ENCODE results near the gene HIBADH.
"Not testable (repeated sequence)": the region's sequence is repeated elsewhere in the genome, so short reads cannot be mapped to it uniquely, and the experiment has no call there.

Gene HIBADH

DNA sequence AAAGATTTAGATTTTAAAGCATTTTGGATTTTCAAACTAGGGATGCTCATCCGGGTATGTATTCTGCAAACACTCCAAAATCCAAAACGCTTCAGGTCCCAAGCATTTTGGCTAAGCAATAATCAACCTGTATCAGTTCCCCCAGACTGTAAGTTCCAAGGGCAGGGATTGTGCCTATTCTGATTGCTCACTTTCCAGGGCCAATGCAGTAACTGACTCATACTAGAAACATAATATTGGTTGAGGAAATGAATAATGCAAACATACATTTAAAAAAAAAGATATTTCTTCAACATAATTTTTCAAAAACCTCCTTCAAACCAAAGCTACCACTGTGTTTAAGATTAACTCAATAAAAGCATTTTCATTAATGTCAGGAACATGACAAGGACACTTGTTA is 69.5 kb downstream of the HIBADH start:
- DNase-seq = no peak

DNA sequence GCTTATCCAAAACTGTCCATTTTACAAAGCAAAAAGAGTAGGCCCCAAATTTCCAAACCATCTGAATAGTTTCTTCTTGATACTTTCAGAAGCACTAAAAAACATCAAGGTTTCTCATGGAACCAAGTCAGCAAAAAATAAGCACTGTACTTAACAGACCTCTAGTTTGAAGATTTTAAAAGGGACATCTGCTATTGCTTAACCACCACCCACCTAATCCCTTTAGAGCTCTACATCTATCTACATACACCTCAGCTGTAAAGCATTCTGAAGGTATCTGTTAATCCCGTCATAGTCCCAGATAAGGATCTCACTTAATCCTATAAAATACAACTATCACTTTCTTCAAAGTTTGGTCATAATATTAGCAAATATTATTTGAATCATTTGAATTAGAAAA is 72.3 kb downstream of the HIBADH start:
- no peak for DNase-seq

DNA sequence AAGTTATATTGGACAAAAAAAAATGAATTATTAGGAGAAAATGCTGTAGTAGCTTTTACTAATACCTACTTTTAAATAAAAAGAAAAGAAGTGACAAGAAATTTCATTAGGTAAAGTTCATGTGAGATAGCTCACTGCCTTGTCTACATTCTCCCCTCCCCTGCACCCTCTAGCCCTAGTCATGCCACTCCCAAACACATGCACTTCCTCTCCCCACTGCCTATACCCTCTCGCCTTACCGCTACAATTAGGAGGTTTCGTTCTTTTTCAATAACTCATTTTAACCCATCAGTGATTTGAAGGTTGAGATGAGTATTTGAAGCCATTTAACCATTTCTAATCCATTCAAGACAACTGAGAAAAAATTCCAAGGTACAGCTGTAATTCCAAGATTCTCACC is 75.3 kb downstream of the HIBADH start:
- no peak for DNase-seq

DNA sequence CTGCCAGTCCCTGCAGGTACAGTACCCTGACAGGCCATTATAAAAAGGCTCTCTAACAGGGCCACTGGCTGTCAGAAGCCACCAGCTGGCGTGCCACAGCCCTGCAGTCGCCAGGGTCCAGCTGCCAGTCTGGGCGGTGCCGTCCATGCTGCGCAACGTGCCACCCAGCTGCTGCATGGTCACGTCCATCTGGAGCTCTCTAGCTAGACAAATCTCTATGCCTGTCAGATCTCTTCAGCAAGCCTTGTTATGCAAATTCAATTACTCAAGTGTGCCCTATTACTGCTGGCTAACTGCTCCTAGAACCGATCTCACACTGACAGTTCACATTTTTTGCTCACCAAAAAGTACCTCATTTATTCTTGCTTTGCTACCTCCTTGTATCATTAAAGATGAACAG is 75.9 kb downstream of the HIBADH start:
- no peak for DNase-seq

DNA sequence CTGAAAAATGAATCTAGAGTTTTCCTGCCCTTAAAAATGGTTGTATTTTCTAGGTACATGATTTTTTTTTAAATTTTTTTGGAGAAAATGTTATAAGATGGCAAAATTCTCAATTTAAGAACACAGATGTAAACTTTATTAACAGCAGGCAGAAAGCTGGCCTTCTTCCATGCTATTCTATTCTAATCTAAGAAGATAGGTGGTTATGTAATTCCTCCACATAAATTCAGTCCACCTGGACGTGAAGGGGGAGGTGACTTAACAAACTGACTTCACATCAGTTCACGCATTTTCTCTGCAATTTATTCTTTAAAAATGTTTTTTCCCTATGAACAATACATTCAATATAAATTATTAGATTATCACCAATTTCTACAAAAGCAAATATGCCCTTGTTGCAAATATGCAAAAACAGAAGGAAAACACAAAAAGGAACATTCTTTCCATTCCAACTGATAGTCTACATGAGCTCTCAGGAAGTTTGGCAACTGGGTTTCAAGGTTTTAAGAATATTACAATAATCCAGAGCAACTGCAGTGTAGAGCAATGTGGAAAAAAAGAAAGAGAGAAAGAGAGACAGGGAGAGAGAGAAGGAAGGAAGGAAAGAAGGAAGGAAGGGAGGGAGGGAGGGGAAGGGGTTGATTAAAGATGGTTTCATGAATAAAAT is 76.8 kb downstream of the HIBADH start:
- no peak for DNase-seq

DNA sequence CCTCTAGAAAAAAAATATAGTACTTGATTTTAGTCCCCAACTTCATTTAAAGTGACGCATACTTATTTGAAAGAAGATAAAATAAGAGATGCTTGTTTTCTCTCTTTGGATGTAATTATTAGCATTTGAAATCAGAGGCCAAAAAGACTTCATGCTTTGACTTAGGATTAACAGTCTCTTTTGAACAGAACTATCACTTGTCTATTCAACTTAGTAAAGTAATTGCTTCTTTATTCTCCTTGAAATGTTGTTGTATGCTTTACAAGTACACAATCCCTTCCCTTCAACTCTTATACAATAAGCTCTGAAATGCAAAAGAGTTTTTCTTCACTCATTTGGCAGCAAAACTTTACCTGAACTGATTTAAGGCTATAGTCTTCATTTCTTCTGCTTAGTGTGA is 80.8 kb downstream of the HIBADH start:
- no peak for DNase-seq

DNA sequence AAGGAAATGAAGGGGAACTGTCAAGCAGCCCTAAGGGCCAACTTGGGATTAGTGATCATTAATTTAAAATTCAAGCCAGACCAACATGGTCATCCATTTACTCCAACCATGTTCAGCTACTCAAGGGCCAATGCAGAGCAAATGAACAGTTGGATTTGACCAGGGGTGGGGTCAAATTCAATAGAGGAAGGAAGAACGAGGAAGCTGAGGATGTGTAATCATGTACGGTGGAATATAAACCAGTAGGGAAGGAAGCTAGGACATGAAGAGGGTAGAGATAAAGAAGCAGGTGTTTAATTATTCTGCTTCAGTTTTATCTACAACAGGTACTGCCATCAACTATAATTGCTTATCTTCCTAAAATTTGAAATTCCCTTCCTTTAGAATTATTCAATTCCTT is 81.6 kb downstream of the HIBADH start:
- DNase-seq = no peak

DNA sequence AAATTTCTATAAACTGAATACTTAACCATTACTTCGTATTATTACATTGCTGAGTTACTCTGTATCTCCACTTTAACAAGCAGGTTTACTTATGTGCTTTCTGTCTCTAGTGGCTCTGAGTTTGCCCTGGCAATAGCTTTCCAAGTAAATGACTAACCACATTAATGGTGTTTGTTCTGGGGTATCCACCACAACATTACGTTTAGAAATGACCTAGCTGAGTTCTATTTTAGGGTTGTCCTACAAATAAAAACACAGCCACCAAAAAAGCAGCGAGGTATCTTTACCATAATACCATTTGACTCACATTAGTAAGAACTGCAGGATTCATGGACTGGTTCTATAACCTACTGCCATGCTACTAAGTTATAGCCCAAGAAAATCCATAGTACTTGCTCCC is 83.1 kb downstream of the HIBADH start:
- DNase-seq = no peak

DNA sequence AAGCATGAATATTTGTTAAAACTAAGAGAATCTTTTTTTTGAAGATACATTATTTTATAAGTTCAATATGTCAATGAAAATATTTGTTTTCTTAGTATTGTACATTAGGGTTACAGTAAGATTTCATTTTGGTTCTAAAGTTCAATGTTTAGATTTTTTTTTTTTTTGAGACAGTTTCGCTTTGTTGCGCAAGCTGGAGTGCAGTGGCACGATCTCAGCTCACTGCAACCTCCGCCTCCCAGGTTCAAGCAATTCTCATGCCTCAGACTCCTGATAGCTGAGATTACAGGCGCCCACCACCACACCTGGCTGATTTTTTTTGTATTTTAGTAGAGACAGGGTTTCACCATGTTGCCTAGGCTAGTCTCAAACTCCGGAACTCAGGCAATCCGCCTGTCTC is 84.5 kb downstream of the HIBADH start:
- DNase-seq = not testable (repeated sequence)

DNA sequence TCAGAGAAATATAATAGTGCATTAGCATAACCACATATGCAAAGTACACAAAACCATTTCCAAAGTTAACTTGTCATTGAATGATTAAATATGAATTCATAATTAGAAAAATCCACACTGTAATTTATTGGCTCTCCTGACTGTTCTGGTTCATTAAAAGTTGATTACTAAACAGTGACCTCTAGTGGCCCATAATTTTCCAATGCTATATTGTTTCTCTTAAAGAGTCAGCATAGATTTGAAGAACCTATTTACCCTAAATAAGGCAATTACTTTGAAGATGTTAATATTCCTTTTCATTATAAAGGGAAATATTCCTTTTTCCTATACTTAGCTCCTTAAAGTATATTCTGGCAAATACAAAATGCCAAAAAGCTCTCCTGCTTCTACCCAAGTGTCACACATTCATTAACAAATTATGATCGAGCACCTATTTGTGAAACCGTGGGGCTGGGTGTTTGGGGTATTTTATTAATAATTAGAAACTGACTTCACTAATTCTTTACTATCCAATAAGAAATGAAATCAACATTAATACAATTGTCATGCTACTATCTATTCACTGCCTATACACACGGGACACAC is 86.2 kb downstream of the HIBADH start:
- DNase-seq = no peak

DNA sequence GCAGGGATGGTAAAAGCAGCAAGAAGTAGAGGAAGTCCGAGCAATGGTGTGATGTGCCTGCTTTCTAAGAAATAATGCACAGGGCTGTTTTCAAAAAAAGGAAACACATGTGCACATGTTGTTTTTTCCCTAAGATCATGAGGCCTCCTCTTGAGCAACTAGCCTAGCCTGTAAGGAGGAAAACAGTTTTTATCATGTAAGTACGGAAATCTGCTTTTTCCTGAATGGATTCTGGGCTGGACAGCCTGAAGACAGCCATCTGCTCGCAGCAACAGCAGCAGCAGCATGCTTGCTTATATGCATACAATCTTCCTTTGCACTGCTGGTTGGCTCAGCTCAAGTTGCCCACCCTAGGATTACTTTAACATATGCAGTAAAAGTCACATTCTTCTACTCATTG is 87.1 kb downstream of the HIBADH start:
- no peak for DNase-seq

DNA sequence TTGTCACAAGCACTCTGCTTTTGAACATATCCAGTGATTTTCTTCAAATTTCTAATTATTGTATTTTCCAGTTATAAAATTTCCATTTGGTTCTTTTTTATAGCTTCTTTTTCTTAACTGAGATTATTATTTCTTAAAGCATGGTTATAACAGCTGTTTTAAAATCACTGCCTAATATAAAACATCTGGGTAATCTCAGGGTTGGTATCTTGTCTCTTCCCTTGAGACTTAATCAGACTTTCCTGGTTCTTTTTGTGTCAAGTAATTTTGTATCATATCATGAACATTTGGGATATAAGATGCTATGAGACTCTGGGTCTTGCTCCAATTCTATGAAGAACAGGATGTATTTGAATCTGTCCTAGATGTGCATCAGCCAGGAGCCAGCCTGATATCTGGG is 93.6 kb downstream of the HIBADH start:
- no peak for DNase-seq

DNA sequence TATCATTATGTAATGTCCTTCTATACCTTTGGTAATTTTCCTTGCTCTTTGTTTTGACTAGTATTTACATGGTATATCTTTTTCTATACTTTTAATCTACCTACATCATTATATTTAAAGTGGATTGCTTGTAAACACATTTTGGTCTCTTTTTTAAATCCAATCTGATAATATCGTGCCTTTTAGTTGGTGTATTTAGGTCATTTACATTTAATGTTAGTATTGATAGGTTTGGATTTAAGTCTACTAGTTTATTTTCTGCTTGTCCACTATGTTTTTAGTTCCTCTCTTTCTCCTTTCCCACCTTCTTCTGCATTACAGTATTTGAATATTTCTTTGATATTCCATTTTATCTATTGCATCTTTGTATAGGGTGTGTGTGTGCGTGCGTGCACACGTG is 95.4 kb downstream of the HIBADH start:
- no peak for DNase-seq

DNA sequence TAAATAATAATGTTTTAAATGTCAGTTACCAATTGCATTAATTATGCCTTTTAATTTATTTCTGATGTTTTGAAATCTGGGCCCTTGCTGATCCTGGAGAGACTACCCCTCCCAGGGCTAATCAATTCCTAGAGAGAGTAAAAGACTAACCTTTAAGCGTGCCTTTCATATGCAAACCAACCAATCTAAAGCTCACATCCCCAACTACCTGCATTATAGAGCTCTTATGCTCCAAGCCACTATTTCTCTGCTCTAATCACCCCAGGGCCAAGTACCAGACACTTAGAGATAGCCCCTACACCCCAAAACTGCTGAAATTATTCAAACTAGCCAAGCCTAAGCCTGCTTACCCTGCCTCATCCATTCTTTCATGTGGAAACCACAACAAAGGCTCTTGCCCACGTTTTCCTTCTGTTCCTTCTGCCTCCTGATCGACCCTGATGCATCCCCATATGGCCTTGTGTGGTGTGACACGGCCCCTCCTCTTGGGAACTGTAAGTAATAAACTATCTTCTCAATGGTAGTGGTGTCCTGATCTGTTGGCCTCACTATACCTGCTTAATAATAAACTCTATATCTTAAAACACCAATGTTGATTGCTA is 97.7 kb downstream of the HIBADH start:
- DNase-seq = no peak

DNA sequence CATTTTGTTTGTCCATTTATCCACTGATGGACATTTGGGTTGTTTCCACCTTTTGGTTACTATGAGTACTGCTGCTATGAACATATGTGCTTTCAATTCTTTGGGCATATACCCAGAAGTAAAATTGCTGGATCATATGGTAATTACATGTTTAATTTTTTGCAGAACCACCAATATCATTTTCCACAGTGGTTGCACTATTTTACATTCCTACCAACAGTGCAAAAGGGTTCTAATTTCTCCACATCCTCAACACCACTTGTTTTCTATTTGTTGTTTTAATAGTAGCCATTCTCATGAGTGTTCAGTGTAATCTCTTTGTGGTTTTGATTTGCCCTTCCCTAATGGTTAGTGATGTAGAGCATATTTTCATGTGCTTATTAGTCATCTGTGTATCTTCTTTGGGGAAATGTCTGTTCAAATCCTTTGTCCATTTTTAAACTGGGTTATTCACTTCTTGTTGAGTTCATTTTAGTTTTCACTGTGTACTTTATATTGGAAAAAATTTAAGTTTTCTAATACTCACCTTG is 101.9 kb downstream of the HIBADH start:
- no peak for DNase-seq

DNA sequence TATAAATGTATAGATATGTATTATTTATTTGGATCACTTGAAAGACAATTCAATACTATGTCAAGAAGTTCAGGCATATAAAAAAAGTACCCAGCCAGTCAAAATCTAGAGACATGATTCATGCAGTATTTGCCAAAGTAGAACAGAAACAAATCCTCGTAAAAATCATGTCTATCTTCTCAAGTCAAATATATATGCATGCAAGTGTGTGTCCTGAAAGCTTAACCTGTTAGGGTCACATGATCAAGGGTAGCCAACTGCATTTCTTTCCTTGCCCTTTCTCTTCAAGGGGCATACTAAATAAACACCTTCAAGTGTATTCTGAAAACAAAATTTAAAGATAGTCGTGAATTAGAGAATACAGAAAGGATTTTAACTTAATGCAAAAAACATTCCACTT is 107.0 kb downstream of the HIBADH start:
- no peak for DNase-seq

DNA sequence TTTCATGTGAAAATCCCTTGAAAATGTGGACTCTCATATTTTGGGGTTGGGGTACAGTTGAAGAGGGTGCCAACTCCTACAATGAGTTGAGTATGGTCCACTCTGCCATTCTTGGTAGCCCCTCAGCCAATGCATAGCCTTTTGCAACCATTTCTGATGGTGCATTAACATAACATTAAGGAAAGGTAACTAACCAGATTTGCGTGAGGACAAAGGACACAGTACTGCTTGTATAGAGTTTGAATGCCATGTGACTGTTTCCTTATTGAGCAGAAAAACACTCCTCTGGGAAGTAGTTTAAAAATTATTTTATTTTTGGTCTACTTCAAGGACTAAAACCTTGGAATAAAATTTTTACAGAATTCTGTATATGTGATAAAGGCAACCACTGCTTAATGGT is 107.9 kb downstream of the HIBADH start:
- DNase-seq = no peak

DNA sequence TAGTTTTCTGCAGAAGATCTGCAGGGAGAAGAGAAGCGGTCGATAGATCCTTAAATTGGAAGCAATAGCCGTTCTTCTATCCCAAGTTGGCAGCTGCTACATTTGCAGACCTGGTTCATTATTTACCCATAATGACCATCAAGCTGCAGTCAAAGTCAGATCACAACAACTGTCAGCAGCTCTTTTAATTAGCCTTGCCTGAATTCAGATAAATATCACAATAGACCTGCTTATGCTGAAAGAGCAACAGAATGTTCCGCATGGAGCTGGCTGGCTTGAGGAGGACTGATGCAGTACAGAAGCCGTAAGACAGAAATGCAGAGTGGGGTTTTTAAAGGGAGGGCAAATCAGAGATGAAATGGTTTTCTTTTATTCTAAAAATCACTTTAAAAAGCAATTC is 109.4 kb downstream of the HIBADH start:
- DNase-seq = no peak

DNA sequence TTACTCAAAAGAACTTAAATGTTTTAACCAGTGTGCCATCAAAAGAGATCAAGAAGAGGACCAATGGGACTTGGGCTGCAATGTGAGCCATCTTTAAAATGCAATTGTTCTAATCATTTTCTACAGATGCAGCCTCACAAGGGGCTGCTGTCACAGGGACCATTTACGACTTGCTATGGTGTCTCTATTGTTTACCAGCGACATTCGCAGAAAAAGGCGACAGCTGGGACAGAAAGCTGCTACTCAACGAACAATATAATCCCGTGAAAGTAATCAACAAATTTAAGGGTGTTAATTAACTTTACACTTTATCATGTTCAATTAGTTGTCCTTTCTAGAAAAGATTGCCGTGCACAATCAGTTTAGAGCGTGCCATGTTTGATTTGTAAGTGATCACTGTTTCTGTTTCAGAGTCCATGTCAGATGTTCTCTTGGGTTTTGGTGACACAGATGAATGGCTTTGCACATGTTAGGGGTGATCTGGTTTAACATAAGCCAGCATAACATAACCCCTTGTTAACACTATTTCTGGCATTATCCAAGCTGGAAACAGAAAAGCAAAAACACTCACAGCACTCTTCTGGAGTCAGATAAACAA is 110.8 kb downstream of the HIBADH start:
- DNase-seq = no peak

DNA sequence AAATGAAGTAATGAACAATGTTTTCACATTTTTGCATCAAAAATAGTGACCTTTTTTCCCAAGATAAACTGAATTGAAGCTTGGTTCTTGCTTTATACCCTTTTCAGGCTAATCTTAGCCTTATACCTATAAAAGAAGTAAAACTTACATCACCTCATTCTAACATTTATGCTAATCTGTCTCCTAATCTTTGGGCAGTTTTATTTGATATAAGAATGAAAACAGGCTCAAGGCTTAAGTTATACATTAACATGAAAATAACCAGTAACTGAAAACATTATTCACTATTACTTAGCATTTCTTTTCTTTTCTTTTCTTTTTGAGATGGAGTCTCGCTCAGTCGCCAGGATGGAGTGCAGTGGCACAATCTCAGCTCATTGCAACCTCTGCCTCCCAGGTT is 113.1 kb downstream of the HIBADH start:
- no peak for DNase-seq

DNA sequence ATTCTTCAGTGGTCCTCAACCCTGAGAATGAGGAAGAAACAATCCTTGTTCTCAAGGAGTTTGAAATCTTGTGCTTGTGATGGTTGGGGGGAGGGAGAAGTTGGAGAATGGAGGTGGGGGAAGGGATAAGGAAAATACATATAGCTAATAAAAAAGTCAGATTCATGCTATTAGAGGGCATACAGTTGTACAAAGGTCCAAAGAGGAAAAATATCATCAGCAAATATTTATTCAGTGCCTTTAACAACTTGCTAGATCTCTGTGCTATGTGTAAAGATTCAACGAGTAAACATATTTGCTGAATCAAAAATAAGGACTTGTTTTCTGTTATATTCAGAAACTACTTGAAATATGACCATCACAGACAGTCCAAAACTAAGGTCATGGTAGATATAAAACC is 114.4 kb downstream of the HIBADH start:
- no peak for DNase-seq

DNA sequence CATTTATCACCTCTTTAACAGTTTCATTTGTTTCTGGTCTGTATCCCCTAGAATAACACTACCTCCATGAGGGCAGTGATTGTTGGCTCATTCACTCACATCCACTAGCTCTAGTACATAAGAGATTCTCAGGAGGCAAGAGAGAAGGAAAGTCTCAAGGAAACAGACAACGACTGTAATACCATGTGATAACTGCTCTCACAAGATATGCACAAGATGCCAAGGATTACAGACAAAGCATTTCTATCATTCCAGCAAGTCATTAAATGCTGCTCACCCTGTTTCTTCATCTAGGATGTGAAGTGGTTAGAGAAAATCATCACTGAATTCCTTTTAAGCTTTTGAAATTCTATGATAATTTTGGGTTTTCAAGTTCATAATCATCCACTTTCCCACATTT is 115.3 kb downstream of the HIBADH start:
- DNase-seq = no peak

DNA sequence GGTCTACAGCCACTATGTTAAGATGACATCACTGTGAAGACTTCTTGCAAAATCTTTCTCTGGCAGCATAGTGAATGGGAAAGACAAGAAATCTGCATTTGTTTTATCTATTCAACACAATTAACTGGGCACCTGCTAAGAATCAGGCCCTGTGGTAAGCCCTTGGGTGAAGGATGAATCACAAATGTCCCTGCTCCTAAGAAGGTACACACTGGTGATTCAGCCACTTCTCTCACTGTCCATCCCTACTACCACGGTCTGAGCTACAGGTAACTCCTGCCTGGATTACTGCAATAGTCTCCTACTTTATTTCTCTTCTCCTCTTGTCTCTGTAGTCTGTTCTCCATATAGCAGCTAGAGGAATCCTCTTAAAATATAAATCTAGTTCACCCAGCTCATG is 116.1 kb downstream of the HIBADH start:
- no peak for DNase-seq

DNA sequence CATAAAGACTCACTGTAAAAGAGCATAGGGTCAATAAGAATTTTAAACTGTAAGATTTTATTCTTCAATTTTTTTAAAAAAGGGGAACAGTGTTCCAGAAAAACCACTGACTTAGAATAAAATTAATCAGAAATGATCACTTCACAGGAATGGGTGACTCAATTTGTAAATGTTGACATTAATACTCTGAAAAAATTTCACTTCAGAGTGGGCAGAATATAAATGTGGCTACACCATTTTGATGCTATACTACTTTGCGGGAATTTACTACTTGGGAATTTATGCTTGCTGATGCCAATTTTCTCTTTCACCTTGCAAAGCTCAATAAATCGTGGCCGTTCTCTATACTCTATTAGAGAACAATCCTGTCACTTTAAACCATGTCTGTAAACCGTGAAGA is 126.9 kb downstream of the HIBADH start:
- DNase-seq = no peak
